ENCODE data around the gene BRINP2.

The BRINP2 gene

GRCh38 chr1:177243773-177244172, 73.0 kb downstream of the BRINP2 start:
- no peak for DNase-seq (ENCODE audit: low read depth in 1 of 2, low spot score in 1 of 2)
- no peak overlapping the region for H3K4me3 ChIP-seq (replicated peaks; ENCODE audit: insufficient read depth, low read length)
- no peaks in the 10 kb centered on the region for H3K27me3 ChIP-seq (ENCODE audit: insufficient read depth, poor library complexity, severe bottlenecking)
- H3K27ac ChIP-seq (replicated peaks) = no peak overlapping the region
- TF ChIP-seq SPI1 (IDR thresholded peaks at IDR 0.05; ENCODE audit: borderline replicate concordance, low read depth) (no peak), POLR2AphosphoS5 (IDR thresholded peaks at IDR 0.05; ENCODE audit: low read depth) (no peak), GABPA (IDR thresholded peaks at IDR 0.05; ENCODE audit: low read depth) (no peak)

DNA sequence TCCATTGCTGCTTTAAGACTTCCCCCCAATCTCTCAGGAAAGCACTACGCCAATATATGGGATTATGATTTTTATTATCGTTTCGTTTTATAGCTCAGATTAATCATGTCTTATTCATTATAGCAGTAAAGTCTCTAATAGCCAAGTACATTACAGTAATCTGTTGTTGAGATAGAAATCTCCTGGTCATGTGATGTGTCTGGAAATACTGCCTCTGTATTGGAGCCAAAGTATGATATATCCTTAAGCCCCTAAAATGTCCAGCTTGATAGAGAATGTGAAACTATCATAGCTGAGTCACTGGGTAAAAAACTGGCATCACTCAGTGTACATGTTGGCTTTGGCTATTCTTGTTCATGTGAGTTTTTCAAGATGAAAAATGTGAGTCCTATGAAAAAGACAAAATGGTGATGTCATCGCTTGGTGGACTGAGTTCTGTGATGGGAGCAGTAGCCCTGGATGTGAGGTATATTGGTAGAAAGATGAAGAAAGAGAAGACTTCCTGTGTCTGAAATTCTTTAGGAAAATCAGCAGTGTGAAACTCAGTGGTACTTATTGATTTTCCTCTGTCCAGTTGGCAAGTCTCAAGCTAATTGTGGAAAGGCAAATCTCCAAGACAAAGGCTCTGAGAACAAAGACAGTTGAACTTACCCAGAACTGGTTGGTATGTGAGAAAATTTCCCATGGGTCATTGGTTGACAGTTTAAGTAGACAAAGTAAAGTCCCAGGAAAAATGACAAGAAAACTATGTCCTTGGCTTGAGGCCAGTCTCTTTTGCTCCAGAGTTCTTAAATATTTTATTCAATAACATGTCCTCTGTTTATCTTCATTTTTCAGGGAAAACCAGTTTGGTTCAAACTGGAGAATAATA, 76.2 kb downstream of the BRINP2 start:
- TF ChIP-seq SPI1 (IDR thresholded peaks at IDR 0.05; ENCODE audit: borderline replicate concordance, low read depth) (no peak), GABPA (IDR thresholded peaks at IDR 0.05; ENCODE audit: low read depth) (no peak), POLR2AphosphoS5 (IDR thresholded peaks at IDR 0.05; ENCODE audit: low read depth) (no peak)
- TF ChIP-seq, protein P1, sequence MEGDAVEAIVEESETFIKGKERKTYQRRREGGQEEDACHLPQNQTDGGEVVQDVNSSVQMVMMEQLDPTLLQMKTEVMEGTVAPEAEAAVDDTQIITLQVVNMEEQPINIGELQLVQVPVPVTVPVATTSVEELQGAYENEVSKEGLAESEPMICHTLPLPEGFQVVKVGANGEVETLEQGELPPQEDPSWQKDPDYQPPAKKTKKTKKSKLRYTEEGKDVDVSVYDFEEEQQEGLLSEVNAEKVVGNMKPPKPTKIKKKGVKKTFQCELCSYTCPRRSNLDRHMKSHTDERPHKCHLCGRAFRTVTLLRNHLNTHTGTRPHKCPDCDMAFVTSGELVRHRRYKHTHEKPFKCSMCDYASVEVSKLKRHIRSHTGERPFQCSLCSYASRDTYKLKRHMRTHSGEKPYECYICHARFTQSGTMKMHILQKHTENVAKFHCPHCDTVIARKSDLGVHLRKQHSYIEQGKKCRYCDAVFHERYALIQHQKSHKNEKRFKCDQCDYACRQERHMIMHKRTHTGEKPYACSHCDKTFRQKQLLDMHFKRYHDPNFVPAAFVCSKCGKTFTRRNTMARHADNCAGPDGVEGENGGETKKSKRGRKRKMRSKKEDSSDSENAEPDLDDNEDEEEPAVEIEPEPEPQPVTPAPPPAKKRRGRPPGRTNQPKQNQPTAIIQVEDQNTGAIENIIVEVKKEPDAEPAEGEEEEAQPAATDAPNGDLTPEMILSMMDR (IDR thresholded peaks at IDR 0.05; ENCODE audit: insufficient read depth, low read length) = no peak
- TF ChIP-seq, protein P2, sequence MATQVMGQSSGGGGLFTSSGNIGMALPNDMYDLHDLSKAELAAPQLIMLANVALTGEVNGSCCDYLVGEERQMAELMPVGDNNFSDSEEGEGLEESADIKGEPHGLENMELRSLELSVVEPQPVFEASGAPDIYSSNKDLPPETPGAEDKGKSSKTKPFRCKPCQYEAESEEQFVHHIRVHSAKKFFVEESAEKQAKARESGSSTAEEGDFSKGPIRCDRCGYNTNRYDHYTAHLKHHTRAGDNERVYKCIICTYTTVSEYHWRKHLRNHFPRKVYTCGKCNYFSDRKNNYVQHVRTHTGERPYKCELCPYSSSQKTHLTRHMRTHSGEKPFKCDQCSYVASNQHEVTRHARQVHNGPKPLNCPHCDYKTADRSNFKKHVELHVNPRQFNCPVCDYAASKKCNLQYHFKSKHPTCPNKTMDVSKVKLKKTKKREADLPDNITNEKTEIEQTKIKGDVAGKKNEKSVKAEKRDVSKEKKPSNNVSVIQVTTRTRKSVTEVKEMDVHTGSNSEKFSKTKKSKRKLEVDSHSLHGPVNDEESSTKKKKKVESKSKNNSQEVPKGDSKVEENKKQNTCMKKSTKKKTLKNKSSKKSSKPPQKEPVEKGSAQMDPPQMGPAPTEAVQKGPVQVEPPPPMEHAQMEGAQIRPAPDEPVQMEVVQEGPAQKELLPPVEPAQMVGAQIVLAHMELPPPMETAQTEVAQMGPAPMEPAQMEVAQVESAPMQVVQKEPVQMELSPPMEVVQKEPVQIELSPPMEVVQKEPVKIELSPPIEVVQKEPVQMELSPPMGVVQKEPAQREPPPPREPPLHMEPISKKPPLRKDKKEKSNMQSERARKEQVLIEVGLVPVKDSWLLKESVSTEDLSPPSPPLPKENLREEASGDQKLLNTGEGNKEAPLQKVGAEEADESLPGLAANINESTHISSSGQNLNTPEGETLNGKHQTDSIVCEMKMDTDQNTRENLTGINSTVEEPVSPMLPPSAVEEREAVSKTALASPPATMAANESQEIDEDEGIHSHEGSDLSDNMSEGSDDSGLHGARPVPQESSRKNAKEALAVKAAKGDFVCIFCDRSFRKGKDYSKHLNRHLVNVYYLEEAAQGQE (IDR thresholded peaks at IDR 0.05; ENCODE audit: insufficient replicate concordance, low read depth) = no peak
- no peak overlapping the region for H3K27ac ChIP-seq (replicated peaks)
- DNase-seq (ENCODE audit: low read depth in 1 of 2, low spot score in 1 of 2) = no peak
- H3K4me3 ChIP-seq (replicated peaks; ENCODE audit: insufficient read depth, low read length) = no peak overlapping the region
- H3K27me3 ChIP-seq (ENCODE audit: insufficient read depth, poor library complexity, severe bottlenecking) = no peaks in the 10 kb centered on the region

- Histone ChIP-seq H3K27me3 (ENCODE audit: insufficient read depth, poor library complexity, severe bottlenecking) (no peaks in the 10 kb centered on the region), H3K27ac (replicated peaks) (no peak overlapping the region), H3K4me3 (replicated peaks; ENCODE audit: insufficient read depth, low read length) (no peak overlapping the region)
- TF ChIP-seq, protein P2 (IDR thresholded peaks at IDR 0.05; ENCODE audit: insufficient replicate concordance, low read depth) = no peak
- TF ChIP-seq GABPA (IDR thresholded peaks at IDR 0.05; ENCODE audit: low read depth) = no peak
- no peak for TF ChIP-seq POLR2AphosphoS5 (IDR thresholded peaks at IDR 0.05; ENCODE audit: low read depth)
- DNase-seq (ENCODE audit: low read depth in 1 of 2, low spot score in 1 of 2) = no peak
Measured at GRCh38 chr1:177247623-177248176, 76.9 kb downstream of the BRINP2 start.

- TF ChIP-seq POLR2AphosphoS5 (IDR thresholded peaks at IDR 0.05; ENCODE audit: low read depth) (no peak), SPI1 (IDR thresholded peaks at IDR 0.05; ENCODE audit: borderline replicate concordance, low read depth) (no peak), GABPA (IDR thresholded peaks at IDR 0.05; ENCODE audit: low read depth) (no peak)
- TF ChIP-seq, protein P1 (IDR thresholded peaks at IDR 0.05; ENCODE audit: insufficient read depth, low read length) = no peak
- TF ChIP-seq, protein P2 (IDR thresholded peaks at IDR 0.05; ENCODE audit: insufficient replicate concordance, low read depth) = no peak
- DNase-seq (ENCODE audit: low read depth in 1 of 2, low spot score in 1 of 2) = no peak
- no peak overlapping the region for H3K27ac ChIP-seq (replicated peaks)
- H3K4me3 ChIP-seq (replicated peaks; ENCODE audit: insufficient read depth, low read length) = no peak overlapping the region
- H3K27me3 ChIP-seq (ENCODE audit: insufficient read depth, poor library complexity, severe bottlenecking) = no peaks in the 10 kb centered on the region
Measured at GRCh38 chr1:177248258-177248657, 77.5 kb downstream of the BRINP2 start.

All from HL-60 (cell line).